GM19324 (cell line): ENCODE data around the gene SHLD2.
"Not testable (repeated sequence)": the region's sequence is repeated elsewhere in the genome, so short reads cannot be mapped to it uniquely, and the experiment has no call there.

Source experiments
- ATAC-seq: cut with Tn5 transposase; IDR thresholded peaks from one replicate; pipeline ENCODE4 v1.9.1; 2021; ENCODE audit warnings: mild to moderate bottlenecking, moderate library complexity; ENCODE audit not compliant: unreplicated experiment, low FRiP score

SHLD2 gene

DNA sequence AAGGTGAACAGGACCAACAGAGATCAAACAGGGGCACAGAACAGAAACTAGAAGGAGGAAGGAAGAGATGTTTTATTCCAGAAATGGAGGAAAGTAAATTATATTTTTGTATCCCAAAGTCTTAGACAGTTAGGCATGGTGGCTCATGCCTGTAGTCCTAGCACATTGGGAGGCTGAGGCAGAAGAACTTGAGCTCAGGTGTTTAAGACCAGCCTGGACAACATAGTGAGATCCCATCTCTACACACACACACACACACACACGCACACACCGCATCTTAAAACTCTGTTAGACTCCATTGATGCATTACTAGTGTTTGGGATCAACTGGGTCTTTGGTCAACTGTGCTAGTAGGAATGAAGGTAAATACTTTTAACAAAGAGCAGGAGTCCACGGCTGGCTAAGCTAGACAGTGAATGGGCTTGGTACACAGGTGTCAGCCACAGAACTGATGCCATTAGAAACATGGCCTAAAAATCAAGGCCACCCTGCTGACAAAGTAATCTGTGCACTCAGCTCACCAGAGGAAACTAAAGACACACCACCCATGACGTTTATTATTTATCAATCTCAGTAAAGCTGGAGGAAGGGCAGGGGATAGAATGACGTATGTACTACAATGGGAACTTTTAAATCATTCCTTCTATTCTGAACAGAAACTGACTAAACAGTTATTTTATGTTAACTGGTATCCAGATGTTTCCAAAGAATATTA is 11.3 kb upstream of the SHLD2 start:
- ATAC-seq = not testable (repeated sequence)

- ATAC-seq = not testable (repeated sequence)
Observed at GRCh38 chr10:87084291-87084782, 10.7 kb upstream of the SHLD2 start.

GRCh38 chr10:87085537-87085936 is 9.5 kb upstream of the SHLD2 start:
- no peak for ATAC-seq

GRCh38 chr10:87089746-87090145 is 5.3 kb upstream of the SHLD2 start:
- ATAC-seq = no peak

DNA sequence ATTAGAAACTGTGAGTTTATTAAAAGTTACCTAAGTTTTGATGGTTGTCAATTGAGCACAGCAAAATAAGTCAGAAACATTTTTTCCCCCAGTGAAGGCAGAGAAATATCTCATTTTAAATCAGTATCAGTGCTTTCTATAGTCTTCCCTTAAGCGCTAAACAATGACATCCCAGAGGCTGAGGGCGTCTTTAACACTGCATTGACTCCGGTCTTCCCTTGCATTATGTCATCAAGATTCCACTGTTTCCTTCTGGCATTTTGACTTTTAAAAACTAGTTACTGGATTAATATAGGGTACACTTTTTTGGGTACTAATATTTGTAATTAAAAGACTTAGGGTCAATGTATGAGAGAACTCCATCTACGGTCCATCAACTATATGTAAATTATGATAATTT is 4.2 kb upstream of the SHLD2 start:
- no peak for ATAC-seq

- ATAC-seq = no peak
Observed at GRCh38 chr10:87092376-87092860, 2.6 kb upstream of the SHLD2 start.

GRCh38 chr10:87092861-87093631 is 2.0 kb upstream of the SHLD2 start:
- ATAC-seq = no peak

- peak; percentile 16 for ATAC-seq
Observed at GRCh38 chr10:87093632-87094372, 1.2 kb upstream of the SHLD2 start.

DNA sequence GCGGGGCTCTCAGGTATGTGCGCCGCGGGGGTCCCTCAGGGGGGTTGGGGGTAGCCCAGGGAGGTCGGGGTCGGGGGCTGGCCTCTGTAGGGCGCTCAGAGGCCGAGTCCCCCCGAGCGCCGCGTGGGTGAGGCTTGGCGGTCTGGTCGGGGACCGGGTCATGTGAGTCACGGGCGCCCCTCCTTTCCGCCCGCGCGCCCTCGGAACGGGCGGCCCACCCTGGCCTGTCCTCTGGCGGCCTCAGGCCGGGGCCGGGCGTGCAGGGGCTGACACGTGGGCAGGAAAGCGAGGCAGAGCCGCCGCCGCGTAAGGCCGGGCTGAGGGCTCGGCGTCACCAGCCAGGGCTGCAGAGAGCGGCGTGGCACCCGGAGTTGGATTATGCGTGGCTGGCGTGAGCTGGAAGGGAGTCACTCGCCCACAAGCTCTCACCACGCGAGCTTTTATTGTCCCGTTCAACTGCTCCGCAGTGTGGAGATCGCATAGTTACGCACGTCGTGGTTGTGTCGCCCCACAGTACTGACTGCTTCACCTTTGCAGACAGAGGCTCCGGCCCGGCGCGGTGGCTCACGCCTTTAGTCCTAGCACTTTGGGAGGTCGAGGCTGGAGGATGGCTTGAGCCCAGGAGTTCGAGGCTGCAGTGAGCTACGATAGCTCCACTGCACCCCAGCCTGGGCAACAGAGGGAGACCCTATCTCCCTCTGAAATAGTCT is 385 bp downstream of the SHLD2 start:
- peak; percentile 70 for ATAC-seq

GRCh38 chr10:87101996-87102395 is 7.0 kb downstream of the SHLD2 start:
- ATAC-seq = no peak

GRCh38 chr10:87104727-87105126 is 9.7 kb downstream of the SHLD2 start:
- ATAC-seq = not testable (repeated sequence)

DNA sequence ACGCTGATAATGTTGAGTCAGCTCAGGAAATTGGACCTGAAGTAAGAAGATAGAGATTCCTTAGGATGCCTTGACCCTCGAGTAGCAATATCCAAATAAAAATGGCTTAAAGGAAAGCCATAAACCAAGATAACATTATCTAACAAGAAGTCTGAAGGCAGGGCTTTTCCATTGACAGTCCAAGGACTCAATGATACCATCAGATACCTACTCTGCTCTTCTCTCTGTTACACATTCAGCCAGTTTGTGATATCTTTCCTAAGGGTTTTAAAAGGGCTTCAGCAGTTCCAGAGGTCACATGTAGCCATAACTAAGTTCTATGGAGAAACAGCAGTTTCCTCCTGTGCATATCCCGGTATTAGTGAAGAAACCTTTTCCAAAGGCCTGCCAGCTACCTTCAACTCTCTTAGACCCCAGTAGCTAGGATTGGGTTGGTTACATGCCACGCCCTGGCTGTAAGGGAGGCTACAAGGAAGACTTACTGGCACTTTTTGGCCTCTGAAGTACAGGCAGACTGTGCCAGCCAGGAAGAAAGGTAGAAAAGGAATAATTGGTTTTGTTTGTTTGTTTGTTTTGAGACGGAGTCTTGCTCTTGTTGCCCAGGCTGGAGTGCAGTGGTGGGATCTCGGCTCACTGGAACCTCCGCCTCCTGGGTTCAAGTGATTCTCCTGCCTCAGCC is 10.6 kb downstream of the SHLD2 start:
- no peak for ATAC-seq

- ATAC-seq = not testable (repeated sequence)
Observed at GRCh38 chr10:87118122-87118521, 23.1 kb downstream of the SHLD2 start.

DNA sequence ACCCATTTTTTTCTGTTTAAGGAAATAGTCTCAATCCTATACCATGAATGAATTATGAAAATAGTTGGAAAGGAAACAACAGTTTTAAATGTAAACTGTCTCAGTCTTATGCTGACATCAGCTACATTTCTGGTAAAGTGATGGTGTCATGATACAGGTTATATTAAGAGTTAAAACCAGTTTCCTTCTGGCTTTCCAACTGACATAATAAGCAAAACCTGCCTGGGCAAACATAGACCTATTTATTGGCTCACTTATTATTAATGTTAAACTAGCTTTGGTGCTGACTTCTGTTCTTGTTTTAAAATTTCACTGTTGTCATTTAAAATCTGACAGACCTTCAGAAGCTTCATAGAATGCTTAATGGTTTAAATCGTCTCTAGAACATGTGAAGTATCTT is 24.0 kb downstream of the SHLD2 start:
- ATAC-seq = not testable (repeated sequence)

- ATAC-seq = not testable (repeated sequence)
Observed at GRCh38 chr10:87123351-87123750, 28.3 kb downstream of the SHLD2 start.

GRCh38 chr10:87127048-87127447 is 32.0 kb downstream of the SHLD2 start:
- not testable (repeated sequence) for ATAC-seq

DNA sequence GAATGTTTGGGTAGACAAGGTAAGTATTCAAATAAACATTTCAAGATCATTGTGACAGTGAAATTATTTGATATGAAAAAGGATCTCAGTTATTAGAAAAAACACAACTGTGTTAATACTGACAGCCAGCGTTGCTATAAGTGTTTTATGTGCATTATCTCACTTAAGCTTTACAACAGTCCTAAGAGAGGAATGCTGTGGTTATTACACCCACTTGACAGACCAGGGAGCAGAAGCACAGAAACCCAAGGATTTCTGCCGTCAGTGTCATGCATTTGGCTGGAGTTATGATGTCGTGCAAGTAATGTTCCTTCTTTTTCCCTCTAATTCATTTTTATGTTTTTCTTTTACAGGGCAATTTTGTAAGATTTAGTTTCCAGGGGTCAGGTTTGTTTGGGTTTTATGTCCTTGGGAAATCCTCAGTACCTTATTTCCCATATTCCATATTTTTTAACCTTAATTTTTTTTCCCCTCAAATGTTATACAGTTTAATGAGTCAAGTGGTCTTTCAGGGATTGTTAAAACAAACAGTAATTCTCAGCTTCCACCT is 32.7 kb downstream of the SHLD2 start:
- ATAC-seq = not testable (repeated sequence)

DNA sequence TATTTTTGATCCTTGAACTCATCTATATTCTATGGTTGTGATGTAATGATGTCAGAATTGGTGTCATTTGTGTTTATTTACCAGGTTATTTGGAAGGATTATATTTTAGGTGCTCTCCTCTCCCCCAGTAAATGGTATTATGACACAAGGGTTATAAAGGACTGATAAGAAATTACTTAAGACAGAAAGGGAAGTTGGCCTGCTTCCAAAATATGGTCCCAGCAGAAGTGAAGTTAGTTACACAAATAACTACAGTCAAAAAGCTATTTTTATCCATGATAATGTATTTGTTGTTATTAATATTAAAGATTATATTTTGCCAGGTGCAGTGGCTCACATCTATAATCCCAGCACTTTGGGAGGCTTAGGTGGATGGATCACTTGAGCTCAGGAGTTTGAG is 37.2 kb downstream of the SHLD2 start:
- not testable (repeated sequence) for ATAC-seq

- ATAC-seq = not testable (repeated sequence)
Observed at GRCh38 chr10:87133936-87134335, 38.9 kb downstream of the SHLD2 start.
